GM21447 (cell line): Measurements from ENCODE around the gene UTP20.

Experiments used
- ATAC-seq: cut with Tn5 transposase; IDR thresholded peaks from one replicate; pipeline ENCODE4 v1.9.1; 2021; ENCODE audit not compliant: unreplicated experiment

UTP20 gene

DNA sequence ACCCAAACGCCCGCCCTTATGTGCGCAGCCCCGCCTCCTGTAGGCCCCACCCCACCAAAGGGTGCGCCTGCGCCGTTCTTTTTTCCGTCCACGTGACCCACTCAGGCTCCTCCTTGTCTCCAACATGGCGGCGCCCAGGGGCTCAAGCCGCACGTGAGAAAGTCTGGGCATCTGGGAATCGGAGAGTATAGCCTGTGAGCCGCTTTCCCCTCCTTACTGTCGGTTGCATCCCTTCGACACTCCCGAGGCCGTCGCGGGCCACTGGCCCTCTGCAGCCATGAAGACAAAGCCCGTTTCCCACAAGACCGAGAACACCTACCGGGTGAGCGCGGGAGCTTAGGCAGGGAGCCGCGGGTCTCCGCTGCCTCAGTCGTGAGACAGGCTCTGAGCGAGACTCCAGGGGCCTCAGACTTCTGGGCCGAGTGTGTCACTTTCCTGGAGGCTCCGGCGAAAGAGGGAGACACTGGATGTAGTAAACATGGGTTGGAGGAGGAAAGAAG, at the start of gene UTP20:
Gene UTP20, plus strand, starts transcription at position 100 of the 500 bp plus-strand sequence. Its CDS starts 178 bp downstream, at position 278.
- peak; percentile 99 for ATAC-seq

GRCh38 chr12:101230547-101230946, 49.4 kb upstream of the UTP20 start:
- no peak for ATAC-seq

DNA sequence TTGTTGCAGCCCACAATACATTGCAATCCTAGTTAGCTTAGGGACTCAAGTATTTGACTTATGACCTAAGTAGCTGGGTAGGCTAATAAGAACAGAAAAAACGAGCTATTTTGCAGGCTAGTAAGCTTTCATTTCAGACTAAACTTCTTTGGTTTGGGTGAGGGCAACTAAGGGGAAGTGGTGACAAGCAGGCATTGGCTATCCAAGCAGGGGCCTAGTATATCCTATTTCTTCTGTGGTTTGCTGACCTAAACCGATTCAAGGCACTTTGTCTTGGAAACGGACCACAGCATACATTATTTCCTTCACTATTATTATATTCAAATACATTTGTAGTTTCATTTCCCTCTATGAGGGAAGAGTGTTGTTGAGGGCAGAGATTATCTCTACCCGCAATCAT, 48.3 kb upstream of the UTP20 start:
- ATAC-seq, result no peak

DNA sequence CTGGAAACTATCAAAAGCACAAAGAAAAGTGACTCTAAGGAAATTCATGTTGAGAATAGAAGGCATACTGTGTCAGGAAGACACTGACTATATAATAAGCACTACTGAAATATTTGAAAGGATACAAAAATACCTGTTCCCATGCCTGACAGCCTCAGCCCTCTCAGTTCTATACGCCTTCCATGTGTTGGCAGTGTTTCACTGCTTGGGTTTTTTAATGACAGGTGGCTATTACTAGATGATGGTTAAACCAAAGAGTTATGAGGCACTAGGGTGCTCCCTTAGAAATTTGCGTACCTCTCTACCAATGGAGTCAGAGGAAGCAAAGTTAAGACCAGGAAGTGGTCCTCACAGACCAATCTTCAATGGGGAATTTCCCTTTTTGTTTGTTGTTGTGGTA, 44.2 kb upstream of the UTP20 start:
- ATAC-seq, result no peak

DNA sequence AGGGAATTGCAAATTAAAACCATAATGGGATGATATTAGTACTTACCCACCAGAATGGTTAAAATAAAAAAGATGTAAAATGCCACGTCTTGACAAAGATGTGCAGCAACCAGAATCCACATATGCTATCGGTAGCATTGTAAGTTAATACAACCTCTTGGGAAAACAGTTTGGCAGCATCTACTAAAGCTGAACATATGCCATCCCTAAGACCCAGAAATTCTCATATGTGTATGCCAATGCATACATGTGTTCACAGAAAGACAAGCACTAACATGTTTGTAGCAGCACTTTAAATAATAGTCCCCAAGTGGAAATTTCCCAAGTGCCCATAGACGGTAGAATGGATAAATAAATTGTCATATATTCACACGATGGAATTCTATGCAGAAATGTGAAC, 41.6 kb upstream of the UTP20 start:
- no peak for ATAC-seq

DNA sequence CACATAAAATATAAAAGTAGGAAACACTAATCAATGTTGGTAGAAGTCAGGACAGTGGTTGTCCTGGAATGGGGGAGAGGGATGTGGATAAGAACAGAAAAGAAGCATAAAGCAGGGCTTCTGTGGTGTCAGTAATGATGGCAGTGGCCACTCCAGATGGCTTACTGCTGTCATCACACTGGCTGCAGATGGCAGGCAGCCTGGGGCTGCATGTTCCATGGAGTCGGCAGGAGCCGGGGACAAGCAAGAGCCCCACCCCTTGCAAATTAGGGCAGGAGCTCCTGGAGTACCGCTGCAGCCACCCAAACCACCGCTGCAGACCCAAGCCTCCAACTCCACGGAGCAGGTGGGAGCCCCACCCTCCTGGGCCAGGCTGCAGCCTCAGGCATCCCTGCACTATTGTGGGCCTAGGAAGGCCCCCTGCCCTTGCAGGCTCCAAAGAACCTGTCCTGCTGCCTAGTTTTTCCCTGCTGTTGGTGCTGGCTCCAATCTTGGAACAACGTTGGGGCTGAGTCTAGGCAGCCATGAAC, 41.0 kb upstream of the UTP20 start:
- ATAC-seq, result no peak

- ATAC-seq, result no peak
Measured at GRCh38 chr12:101243074-101243473, 36.8 kb upstream of the UTP20 start.

GRCh38 chr12:101243616-101244015, 36.3 kb upstream of the UTP20 start:
- ATAC-seq, result no peak

DNA sequence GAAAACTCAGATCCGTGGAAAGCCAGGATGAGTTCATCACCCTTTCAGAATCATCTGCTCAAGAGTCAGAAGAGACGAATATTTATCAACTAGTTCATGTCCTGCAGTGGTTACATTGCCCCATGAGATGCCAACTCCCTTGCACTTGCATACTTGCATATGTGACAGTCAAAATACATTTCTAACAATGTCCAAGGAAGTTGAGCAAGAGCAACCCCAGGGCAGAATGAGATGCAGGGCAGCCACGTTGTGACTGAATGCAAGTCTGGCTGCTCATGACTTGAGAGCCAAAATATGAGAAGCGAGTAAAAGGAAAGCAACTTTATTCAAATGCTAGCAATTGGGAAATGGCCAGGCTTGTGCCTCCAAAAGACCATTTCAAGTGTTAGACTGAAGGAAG, 23.6 kb upstream of the UTP20 start:
- ATAC-seq, result no peak

- no peak for ATAC-seq
Measured at GRCh38 chr12:101257357-101257756, 22.5 kb upstream of the UTP20 start.

GRCh38 chr12:101267111-101267510, 12.8 kb upstream of the UTP20 start:
- no peak for ATAC-seq

DNA sequence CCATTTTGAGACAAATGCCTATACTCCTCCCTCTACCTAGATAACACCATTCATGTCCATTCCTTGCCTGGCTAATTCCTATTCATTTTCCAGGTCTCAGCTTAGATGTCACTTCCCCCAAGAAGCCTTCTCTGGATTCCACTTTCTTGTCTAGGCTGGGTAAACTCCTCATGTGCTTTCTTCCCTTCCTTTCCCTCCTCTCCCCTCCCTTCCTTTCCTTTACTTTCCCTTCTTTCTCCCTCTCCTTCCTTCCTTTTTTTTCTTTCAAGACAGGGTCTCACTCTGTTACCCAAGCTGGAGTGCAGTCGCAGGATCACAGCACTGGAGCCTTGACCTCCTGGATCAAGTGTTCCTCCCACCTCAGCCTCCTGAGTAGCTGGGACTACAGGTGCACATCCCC, 3.5 kb upstream of the UTP20 start:
- no peak for ATAC-seq

DNA sequence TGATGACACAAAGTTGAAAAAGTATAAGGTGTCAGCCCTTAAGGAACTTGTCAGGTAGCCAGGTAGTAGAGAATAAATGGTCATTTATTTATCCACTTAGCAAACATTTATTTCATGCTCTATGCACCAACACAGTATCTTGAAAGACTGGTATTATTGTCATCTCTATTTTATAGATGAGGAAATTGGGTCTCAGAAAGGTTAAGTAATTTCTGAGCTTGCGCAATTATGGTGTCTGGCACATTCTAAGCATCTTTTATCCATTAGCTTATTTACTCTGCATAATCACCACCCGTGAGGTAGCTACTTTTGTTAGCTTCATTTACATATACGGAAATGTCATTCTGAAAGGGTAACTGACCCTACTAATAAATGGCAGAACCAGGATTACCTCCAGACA, 2.5 kb upstream of the UTP20 start:
- no peak for ATAC-seq

DNA sequence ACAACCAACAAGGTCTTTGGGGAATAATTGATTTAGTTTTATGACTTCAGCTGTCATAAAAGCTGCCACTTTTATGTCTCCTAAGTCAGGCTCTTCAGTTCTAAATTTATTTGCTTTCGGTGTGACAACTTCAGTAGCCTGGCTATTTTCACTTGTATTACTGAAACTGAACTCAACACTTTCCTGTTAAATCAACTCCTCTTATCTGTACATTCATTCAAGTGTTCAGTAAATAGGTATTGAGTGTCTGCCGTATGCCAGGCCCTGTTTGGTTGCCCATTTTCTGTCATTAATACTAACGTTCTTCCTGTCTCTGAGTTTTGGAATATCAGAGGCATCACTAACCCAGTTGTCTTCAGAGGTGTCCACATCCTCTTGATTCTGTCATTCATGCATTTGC, 7.5 kb downstream of the UTP20 start:
- no peak for ATAC-seq

- no peak for ATAC-seq
Measured at GRCh38 chr12:101297661-101298060, 17.8 kb downstream of the UTP20 start.

DNA sequence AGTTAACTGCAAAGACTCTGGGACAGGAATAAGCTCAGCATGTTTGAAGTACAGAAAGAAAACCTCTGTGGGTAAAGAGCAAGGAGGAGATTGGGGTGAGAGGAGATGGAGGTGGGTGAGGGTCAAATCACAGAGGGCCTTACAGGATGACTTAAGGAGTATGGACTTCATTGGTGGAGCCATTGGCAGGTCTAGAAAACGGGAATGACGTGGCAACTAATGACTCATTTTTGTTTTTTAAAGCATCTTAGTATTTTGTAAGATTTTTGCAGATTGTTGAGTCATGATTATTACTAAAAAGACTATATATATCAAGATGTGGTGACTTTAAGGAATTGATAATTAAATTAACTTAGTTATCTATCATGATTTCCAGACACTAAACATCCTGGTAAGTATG, 18.5 kb downstream of the UTP20 start:
- ATAC-seq, result no peak

GRCh38 chr12:101299346-101299745, 19.4 kb downstream of the UTP20 start:
- no peak for ATAC-seq

- no peak for ATAC-seq
Measured at GRCh38 chr12:101299931-101300330, 20.0 kb downstream of the UTP20 start.

DNA sequence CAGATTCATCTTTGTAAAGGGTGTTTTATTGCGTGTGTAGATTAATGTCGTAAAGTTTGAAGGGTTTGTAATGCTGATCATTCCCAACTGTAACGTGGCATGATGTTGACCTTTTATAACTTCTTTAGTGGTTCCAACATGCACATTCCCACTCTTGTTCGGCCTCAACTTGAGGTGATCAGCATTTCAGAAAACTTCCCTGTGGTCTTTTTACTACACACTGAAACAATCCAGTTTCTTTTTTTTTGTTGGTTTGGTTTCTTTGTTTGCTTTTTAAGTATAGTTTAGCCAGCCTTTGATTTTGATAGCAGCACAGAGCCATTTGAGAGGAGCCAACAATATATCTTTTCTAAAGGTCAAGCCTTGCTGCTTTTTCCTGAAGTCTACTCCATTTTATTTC, 22.8 kb downstream of the UTP20 start:
- no peak for ATAC-seq

DNA sequence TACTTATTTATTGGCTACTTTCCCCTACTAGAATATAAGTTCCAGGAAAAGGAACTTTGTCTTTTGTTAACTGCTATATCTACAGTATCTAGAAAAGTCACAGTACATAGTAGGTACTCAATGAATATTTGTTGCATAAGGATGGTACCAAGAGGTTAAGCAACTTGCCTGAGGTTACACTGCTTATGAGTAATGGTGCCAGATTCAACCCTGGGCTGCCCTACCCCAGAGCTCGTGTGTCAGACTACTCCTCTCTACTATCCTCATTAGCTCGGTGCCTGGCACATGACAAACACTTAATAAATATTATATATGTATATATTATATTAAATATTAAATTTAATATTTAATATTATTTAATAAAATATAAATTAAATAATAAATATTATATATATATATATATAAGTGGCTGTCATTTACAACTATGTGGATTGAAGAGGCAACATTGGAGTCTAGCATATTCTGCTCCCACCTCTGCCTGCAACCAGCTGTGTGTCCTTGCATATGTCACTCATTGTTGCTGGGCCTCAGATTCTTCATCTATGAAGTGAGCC, 25.4 kb downstream of the UTP20 start:
- ATAC-seq, result no peak

GRCh38 chr12:101305794-101306193, 25.9 kb downstream of the UTP20 start:
- no peak for ATAC-seq

GRCh38 chr12:101322480-101322879, 42.6 kb downstream of the UTP20 start:
- no peak for ATAC-seq

- no peak for ATAC-seq
Measured at GRCh38 chr12:101323255-101323654, 43.4 kb downstream of the UTP20 start.
